Hindlimb muscle (tissue), 1 donor: Measurements from ENCODE around the gene PARL. TPM values are rescaled to one million over a fixed set of nuclear protein-coding genes. Genes with fewer than 3 reads are reported as not detected.
A peak's percentile ranks its signal among the peaks of the same experiment; 100 is the strongest.

Experiments used
- DNase-seq: peaks from one replicate; pipeline ENCODE4 v3.0.0-alpha.2; 2013
- polyA plus RNA-seq: library from polyadenylated mRNA; unstranded; fragments of 120-200 nt; gene quantifications from one replicate; pipeline ENCODE4 v1.2.1, GENCODE V29; 2013; ENCODE audit not compliant: insufficient read length

PARL gene, protein sequence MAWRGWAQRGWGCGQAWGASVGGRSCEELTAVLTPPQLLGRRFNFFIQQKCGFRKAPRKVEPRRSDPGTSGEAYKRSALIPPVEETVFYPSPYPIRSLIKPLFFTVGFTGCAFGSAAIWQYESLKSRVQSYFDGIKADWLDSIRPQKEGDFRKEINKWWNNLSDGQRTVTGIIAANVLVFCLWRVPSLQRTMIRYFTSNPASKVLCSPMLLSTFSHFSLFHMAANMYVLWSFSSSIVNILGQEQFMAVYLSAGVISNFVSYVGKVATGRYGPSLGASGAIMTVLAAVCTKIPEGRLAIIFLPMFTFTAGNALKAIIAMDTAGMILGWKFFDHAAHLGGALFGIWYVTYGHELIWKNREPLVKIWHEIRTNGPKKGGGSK
- polyA plus RNA-seq: 35.5 TPM

DNA sequence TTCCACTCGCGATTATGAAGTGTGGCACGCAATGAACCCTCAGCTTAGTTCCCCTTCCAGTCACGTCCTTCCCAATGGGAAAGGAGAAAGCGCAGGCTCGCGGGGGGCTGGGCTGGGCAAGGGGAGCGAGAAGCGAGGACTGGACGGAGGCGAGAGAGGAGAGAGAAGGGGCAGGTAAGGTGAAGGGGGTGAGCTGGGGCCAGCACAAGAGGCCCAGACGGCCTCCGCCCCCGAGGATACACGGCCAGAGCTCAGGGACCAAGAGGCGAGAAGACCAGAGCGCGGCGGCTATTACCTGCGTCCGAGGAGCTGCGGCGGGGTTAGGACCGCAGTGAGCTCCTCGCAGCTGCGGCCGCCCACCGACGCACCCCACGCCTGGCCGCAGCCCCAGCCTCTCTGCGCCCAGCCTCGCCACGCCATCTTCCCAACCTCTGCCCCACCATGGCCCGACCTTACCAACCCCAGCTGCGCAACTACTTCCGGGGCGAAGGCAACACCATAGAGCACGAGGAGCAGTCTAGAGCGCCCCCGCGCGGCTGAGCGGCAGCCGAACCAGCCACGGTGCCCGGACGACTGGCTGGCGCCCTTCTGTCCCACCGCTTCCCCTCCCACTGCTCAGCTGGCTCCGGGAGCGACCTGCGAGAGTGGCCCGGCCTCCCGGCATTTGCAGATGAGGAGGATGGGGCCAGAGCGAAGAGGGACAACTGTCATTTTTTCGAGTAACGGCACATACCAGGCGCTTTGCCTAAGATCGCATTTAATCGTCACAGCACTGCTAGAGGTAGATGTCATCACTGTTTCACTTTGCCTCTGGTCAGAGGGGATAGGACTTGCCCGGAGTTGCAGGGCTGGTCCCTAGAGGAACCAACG, at the start of gene PARL:
PARL (minus strand) TSS at position 454 of the 870 bp plus-strand sequence; CDS start at position 420, 34 bp downstream.
- peak; percentile 92 for DNase-seq

DNA sequence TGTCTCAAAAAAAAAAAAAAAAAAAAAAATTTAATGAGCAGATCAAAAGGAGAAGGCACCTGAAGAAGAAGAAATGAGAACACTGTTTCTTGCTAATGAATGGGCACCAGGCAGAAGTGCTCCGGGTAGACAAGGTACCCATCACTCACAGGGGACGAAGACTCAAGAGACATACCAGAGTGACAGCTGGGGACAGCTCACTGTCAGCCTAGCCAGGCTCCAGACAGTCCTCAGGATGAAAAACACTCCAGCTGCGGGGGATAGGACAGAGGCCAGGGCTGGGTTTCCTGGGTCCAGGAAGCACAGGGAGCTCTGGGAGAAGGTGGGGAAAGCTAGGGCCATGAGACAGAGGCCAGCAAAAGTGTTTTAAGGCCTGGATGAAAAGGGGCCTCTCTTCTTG, 48.5 kb upstream of the PARL start:
- DNase-seq: no peak

DNA sequence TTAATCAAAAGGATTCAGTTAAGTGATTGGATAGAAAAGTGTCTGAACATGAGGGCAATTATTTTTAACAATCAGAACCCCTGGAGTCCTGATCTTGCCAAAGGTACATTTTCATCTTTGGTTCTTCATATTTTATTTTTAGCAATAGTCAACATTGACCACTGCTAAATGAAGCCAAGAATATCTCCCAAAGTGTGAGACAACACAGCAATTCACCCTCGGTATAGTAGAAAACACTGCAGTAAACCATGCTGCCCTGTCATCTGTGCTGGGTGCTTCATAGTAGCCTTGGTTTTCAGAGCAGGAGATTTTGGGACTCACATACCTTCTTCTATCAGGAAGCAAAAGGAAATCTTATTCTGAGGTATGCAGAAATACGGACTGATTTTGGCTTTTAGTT, 47.2 kb upstream of the PARL start:
- DNase-seq: no peak

DNA sequence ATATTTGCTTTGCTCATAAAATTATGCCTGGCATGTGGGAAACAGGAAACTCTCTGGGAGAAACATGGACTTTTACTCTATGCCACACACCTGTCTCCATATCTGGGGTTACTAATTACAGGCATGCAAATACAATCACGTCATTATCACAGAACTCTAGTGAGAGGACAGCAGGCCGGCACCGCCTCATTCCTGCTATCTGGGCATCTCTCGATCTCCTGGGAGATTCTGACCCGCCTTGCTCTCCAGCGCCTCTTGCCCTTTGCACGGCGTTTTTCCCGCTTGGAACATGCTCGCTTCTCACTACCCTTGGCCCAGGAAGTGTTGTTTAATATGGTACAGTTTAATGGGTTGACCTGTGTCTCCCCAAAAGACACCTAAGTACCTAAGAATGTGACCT, 45.4 kb upstream of the PARL start:
- no peak for DNase-seq

DNA sequence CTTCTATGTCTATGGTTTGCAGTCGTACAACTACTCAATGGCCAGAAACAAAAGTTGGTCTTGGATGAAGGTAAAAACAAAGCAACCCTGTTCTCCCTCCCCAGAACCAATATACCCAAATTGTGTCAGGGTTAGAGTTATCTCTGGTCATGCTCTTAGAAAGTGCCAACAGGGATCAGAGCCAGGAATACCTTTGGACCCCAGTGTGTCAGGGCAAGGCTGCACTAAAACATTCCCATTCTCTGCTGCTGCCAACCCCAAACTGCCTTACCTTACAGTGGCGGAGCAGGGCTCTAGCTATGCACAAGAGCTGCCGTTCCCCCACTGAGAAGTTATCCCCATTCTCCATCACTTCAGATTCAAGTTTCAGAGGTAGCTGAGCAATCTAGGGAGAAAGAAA, 42.4 kb upstream of the PARL start:
- DNase-seq: no peak

DNA sequence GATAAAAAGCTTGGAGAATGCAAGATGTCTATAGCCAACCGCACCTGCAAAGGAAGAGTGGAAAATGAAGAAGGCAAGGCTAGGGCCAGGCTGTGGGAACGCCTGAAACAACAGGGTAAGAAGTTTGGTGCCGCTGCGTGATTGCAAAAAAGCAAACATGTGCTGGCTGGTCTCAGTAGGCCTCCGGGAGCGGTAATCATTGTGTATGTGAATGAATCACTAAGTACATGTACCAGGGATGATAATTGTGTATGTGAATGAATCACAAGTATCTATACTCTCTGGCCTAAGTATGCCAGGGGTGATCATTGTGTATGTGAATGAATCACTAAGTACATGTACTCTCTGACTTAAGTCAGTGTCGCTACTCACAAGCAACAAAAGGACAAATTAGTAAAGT, 40.3 kb upstream of the PARL start:
- no peak for DNase-seq

DNA sequence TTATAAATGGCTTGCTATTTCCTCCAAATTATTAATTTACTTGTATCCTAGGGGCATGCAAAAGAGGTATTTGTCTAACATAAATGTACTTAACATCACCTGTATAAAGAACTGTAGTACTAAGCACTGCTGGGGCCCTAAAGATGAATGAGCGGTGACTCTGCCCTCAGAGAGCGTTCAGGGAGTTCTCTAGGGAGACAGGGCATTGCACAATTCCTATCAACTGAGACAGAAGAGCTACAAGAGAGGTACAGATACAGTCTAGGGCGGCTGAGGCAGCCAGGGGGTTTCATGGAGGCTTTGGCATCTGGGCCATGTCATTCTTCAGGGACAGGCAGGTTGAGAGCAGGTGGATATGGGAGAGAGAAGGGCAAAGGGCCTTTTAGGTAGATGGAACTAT, 39.9 kb upstream of the PARL start:
- DNase-seq: no peak

DNA sequence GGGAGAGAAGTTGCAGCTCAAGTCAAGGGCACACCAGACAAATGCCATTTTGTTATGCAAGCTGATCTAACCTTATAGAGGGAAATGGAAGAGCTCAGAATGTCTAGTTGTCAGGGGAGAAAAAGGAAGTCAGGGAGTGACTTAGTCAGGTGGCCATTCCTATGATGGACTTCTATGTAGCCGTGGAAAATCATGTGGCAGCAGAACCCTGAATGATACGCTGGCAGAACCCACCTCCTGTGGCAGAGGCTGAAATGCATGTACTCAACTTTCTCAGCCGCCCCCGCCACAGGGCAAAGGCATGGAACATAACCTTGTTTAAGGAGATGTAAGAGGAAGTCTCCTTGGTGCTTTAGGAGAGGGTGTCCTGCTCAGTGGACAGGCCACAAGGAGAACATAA, 37.7 kb upstream of the PARL start:
- no peak for DNase-seq

DNA sequence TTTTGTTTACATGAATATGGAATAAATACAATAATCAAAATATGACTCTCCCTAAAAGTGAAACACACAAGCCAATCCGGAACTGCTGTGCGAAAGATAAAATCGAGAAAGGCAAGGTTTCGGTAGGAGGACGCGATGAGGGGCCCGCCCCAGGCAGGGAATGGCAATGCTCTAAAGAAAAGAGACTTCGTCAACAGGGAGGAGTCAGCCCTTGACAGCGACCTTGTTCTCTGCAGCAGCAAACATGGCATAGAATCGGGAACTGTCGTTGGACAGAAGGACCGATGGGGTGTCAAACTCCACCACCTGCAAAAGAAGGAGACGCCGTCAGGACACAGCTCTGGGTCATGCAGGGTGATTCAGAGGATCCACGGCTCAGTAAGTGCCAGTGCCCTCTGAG, 36.4 kb upstream of the PARL start:
- no peak for DNase-seq

DNA sequence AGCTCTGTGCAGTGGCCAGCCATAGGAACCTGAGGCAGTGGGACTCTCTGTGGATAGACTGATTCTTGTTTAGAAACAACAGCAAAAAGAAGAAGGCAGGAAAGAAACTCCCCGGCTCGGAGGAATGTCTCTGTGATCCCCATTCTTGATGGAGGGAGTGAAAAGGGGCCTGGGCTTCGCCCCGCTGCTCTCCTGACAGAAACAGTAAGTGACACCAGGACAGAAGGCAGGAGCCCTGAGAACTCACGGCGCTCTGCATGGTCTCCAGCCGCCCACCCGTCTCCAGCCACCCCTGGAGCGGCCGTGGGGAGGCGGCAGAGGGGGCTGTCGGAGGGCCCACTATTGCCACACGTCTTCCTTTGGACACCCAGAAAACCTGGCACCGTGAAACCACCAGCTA, 35.7 kb upstream of the PARL start:
- no peak for DNase-seq

DNA sequence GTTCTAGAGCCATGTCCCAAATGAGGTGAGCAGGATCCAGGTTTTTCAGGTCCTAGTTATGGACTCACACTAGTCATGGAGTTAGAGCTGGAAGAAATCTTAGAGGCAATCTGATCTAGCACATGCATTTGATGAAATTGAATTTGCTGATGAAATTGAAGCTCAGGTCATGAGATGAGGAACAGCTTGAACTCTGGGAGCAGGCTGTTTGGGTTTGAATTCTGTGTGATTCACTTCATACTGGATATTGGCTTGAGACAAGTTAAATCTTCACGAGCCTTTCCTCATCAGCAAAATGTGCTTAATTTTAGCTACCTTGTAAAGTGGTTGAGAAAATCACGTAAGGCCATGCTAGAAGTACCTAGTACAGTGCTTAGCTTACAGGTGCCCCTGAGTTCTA, 33.5 kb upstream of the PARL start:
- no peak for DNase-seq

DNA sequence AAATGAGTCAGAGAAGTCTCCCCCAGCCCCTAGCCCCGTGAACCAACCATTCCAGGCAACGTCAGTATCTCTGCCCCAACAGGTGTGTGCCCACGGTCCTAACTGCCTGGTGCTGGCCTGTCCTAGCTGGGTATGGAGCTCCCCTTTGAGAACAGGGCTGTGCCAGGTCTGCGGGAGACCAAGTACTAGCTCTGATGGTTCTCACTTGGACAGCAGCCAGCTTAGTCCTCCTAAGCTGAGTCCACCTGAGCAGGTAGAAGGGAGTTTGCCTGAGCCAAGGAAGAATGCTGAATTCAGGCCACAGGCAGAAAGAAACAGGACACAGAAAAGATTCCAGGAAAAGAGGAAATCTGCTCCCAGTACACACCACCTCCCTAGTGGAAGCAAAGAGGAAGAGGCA, 33.1 kb upstream of the PARL start:
- DNase-seq: no peak

DNA sequence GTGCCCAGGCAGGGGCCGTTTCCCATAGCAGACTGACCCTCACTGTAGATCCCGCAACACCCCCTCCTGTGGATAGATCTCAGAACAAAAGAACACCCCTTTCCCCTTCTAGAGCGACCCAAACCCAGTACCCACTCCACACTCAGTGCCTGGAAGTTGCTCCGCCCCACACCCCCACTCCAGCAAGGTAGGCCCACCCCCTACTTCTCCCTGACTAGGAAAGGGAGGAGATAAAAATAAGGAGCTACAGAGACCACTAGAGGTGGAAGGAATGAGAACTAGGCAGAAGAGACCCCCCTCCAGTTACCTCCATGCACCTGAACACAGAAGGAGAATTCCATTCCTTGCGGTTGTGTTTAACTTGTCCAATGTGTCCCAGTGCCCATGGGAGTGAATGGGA, 30.2 kb upstream of the PARL start:
- DNase-seq: no peak

DNA sequence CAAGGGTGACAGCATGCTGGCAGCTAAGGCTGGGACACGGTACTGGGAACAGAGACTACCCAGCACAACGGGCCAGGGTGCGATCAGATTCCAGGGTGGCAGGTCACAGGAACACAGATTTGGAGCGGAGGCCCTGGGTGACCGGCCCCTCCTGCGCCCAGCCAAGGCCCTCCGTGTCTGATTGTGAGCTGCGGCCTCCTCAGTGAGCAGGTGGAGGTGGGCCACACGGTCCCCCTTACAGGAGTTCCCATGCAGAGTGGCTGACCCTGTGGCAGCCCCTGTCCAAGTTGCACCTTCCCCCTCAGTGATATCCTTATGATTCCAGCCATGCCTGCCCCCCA, 28.9 kb upstream of the PARL start:
- no peak for DNase-seq

DNA sequence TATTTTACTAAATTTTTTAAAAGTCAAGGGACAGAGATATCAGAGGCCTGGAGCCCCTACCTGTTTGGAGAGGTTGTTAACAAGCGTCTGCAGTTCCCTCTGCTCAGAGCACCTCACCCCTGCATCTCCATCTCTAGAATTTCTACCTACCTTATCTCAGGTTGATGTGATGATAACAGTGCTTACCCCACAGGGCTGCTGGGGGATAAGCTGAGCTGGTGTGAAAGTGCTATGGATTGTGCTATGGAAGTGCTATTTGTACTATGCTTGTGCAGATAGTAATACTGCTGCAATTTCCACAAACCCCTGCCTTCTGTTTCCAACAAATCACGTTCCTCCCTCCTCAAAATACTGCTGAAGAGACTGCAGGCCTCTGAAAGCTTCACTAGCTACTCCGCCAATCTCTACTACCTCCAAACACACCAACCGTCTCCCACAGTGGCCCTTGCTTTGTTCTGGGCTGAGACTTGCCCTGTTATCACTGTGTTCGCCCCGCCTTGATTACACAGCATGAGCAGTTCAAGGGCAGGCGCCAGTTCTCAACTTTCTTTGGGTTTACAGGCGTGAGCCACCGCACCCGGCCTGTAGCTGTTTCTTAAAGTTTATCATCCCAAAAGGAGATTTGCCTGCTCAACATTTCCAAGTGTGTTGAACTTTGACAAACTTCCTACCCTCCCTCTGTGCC, 28.4 kb upstream of the PARL start:
- DNase-seq: no peak

DNA sequence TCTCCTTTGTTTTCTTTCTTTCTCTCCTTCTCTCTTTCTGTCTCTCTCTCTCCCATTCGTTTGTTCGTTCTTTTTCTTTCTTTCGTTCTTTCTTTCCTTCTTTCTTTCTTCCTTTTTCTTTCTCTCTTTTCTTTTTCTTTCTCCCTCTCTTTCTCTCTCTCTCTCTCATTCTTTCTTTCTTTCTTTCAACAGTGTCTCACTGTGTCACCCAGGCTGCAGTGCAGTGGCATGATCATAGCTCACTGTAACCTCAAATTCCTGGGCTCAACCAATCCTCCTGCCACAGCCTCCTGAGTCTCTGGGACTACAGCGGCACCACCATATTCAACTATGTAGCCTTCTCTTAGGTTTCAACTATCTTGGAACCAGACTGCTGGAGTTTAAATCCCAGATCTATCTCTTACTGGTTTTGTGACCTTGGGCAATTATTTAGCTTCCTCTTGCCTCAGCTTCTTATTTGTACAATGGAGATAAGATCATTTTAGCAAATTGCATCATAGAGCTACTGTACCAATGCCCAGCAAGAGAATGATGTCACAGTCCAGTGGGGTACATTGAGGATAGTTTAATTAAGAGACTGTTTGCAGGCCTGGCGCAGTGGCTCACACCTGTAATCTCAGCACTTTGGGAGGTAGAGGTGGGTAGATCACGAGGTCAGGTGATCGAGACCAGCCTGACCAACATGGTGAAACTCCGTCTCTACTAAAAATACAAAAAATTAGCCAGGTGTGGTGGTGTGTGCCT, 27.3 kb upstream of the PARL start:
- no peak for DNase-seq

DNA sequence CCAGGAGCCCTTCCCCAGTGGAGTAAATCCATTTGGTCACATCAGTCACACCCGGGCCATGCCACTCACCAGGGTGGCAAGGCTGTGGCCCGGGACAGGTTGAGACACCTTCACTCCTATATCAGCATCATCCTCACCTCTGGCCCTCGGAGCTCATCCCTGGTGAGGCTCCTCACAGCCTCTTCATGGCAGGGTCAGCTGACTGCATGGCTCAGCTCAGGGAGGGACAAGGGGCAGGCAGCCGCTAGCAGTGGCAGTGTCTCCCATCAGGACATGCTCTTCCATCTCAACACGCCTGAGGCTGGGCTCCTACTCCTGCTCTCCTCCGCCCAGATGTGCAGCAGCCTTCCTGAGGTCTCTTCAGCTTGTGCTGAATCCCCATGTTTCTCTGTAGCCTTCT, 26.4 kb upstream of the PARL start:
- DNase-seq: no peak

DNA sequence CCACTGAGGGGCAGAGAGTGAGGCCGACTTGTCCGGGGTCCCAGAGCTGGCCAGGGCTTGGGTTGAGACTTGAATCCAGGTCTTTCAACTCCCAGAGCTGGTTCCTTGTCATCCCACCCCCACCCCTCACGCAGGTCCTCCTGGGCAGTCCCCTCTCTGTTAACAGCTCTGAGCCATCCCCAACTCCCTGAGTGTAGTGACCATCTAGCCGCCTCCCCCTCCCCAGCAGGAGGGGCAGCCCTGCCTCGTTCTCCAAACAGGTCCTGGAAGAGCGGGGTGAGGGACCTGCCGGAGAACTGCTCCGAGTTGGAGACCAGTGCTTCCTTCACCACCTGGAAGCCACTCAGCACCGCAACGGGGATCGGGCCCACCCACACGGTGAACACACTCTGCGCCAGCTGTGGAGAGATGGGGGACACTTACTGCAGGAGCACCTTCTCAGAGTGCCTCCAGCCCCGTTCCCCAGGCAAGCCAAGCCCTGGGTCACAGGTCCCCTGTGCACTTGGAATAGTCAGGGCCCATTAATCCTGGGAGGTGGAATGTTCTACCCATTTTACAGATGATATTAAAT, 24.4 kb upstream of the PARL start:
- DNase-seq: no peak

DNA sequence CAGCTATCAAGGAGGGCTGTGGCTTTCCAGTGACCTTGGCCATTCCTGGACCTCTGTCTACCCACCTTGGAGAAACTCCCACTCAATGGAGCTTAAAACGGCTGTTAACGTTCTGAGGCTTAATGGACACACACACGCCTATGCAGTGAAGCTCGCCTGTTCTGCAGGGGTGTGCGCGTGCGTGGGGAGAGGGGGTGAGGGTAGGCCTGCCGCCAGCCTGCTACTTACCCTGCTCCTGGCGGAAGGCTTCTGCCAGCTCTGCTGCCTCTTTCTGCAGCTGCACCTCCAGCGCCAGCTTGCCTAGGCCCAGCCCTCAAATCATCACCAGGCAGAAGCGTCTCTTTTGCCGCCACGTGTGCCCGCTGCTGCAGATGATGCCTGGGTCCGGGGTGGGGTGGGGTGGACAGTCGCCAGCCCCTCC, 23.2 kb upstream of the PARL start:
- no peak for DNase-seq

DNA sequence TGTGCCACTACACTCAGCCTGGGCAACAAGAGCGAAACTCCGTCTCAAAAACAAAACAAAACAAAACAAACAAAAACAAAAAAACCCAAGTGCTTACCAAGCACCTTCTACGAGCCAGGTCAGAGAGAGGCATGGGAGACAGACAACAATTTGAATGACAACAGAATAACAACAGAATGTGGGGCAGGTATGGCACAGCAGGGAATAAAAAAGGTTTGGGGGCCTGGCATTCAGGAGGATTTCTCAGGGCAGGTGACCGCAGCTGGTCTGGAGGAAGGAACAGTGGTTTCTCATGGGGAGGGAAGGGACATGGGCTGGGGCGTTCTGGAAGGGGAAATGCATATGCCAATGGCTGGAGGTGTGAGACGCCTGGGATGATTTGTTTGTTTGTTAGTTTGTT, 22.5 kb upstream of the PARL start:
- no peak for DNase-seq

DNA sequence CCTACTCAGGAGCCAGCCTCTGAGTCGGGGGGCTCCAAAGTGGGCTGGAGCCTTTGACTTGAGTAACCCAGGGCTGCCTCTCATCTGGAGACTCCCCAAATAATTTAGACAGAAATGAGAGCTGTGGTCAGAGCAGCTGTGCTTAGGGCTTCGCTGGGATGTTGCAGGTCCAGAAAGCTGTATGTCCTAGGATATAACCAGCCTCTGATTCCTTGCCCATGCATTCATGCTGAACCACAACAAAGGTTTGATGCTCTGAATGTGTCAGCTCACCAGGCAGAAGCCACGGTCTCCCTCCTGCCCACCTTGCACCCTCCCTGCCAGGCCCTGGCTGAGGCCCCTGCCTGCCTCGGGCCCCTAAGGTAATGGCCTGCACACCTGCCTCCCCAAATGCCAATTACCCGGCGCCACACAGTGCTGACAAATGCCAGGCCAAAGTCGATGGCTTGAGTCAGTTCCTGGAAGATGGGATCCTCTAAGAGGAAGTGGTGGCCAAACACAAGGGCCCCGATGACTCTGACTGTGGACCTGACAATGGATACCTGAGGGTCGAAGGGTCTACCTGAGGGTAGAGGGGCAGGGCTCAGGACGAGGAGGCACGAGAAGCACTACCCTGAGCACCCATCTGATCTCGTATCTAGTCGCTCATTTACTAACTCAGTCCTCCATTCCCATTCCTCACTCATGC, 21.7 kb upstream of the PARL start:
- DNase-seq: no peak
